Vagina (tissue), 2 donors: ENCODE results near the gene RFT1. TPM values are rescaled to one million over a fixed set of nuclear protein-coding genes. Genes with fewer than 3 reads are reported as not detected.

Source experiments
- DNase-seq, 2 donors: peaks; one replicate each; pipeline ENCODE4 v3.0.0-alpha.2; 2017; ENCODE audit errors: extremely low spot score in 2 of 2
- H3K27ac ChIP-seq: fragments of 200-600 bp; sonication (generic); one replicate; pipeline ENCODE4 v1.5.1; 2019
- H3K27me3 ChIP-seq: fragments of 200-600 bp; sonication (generic); one replicate; pipeline ENCODE4 v1.5.1; 2019
- H3K36me3 ChIP-seq, 2 donors: fragments of 200-600 bp; sonication (generic); one replicate each; pipeline ENCODE4 v1.5.1; 2017 to 2019
- H3K4me1 ChIP-seq: fragments of 200-600 bp; sonication (generic); one replicate; pipeline ENCODE4 v1.5.1; 2019
- H3K4me3 ChIP-seq, 2 donors: fragments of 200-600 bp; sonication (generic); 1 replicate in 1 of 2; 2 replicates in 1 of 2; pipeline ENCODE4 v1.5.1; 2016 to 2019
- H3K9me3 ChIP-seq: fragments of 200-600 bp; sonication (generic); one replicate; pipeline ENCODE4 v1.5.1; 2019
- POLR2A ChIP-seq, 2 donors: fragments of 450-650 bp; IDR thresholded peaks; one replicate each; pipeline ENCODE4 v1.6.1; 2017; ENCODE audit warnings: antibody characterized with exemption in 2 of 2, mild to moderate bottlenecking in 2 of 2, moderate library complexity in 2 of 2
- POLR2AphosphoS5 ChIP-seq, 2 donors: sonication (generic); formaldehyde crosslinking; IDR thresholded peaks; one replicate each; pipeline ENCODE4 v1.9.0; 2017; ENCODE audit warnings: antibody characterized with exemption in 2 of 2, mild to moderate bottlenecking in 2 of 2, low read depth in 1 of 2; ENCODE audit not compliant: insufficient read depth in 1 of 2
- intact Hi-C: fragments of 100-400 bp; cut with DNase I; formaldehyde crosslinking; loops from one replicate; pipeline ENCODE4 v1.15.1; 2023
- total RNA-seq: library from RNA; depleted of rRNA; stranded (reverse); fragments of >200 nt; gene quantifications from one replicate; pipeline ENCODE4 v1.2.3, GENCODE V29; 2016
- TF ChIP-seq, protein P1 (sequence below), 3 experiments: fragments of 450-650 bp in 2 of 3; fragments of 200-600 bp in 1 of 3; sonication (generic) in 1 of 3; IDR thresholded peaks; one replicate each; pipeline ENCODE4 v1.5.1; 2017 to 2019; ENCODE audit warnings: antibody characterized with exemption in 3 of 3, mild to moderate bottlenecking in 2 of 3, moderate library complexity in 2 of 3

The RFT1 gene
- total RNA-seq, 1 donor from 2014 or later = 13.8 TPM

GRCh38 chr3:53139906-53140846 lies 9.9 kb upstream of the RFT1 start:
- DNase-seq = no peak
- H3K4me3 ChIP-seq = no peak overlapping the region
- intact Hi-C loops = no loop called here
- H3K36me3 ChIP-seq = no peaks in the 10 kb centered on the region
- no peaks in the 10 kb centered on the region for H3K27me3 ChIP-seq
- no peak for TF ChIP-seq POLR2AphosphoS5 (IDR thresholded peaks at IDR 0.05; ENCODE audit: insufficient read depth in 1 of 2, low read depth in 1 of 2)
- TF ChIP-seq, protein P1, sequence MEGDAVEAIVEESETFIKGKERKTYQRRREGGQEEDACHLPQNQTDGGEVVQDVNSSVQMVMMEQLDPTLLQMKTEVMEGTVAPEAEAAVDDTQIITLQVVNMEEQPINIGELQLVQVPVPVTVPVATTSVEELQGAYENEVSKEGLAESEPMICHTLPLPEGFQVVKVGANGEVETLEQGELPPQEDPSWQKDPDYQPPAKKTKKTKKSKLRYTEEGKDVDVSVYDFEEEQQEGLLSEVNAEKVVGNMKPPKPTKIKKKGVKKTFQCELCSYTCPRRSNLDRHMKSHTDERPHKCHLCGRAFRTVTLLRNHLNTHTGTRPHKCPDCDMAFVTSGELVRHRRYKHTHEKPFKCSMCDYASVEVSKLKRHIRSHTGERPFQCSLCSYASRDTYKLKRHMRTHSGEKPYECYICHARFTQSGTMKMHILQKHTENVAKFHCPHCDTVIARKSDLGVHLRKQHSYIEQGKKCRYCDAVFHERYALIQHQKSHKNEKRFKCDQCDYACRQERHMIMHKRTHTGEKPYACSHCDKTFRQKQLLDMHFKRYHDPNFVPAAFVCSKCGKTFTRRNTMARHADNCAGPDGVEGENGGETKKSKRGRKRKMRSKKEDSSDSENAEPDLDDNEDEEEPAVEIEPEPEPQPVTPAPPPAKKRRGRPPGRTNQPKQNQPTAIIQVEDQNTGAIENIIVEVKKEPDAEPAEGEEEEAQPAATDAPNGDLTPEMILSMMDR (IDR thresholded peaks at IDR 0.05) = no peak
- no peak for TF ChIP-seq POLR2A (IDR thresholded peaks at IDR 0.05)
- no peaks in the 10 kb centered on the region for H3K9me3 ChIP-seq
- H3K4me1 ChIP-seq = no peaks in the 10 kb centered on the region
- no peak overlapping the region for H3K27ac ChIP-seq

DNA sequence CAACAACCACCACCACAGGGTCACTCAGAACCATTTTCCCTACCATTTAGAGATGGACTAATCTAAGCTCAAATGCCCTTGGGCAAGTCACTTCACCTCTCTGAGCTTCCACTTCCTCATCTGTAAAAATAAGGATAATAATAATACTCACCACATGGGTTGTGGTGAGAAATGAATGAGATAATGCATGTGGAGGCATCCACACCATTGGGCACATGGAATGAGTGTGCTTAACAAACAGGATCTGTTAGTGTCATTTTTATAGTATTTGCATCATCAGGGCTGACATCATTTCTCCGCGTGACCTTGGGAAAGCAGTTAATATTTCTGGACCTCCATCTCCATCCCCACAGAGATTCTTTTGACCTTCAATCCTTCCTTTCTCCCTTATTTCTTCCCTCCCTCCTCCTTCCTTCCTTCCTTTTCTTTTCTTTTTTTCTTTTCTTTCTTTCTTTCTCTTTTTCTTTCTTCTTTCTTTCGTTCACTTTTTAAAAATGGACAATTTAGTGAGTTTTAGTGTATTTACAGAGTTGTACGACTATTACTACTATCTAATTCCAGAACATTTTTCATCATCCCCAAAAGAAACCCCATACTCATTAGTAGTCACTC lies 7.7 kb upstream of the RFT1 start:
- Histone ChIP-seq H3K27ac (no peak overlapping the region), H3K4me1 (no peaks in the 10 kb centered on the region), H3K9me3 (no peaks in the 10 kb centered on the region), H3K27me3 (no peaks in the 10 kb centered on the region), H3K4me3 (no peak overlapping the region), H3K36me3 (no peaks in the 10 kb centered on the region)
- TF ChIP-seq POLR2A (IDR thresholded peaks at IDR 0.05) = no peak
- TF ChIP-seq POLR2AphosphoS5 (IDR thresholded peaks at IDR 0.05; ENCODE audit: insufficient read depth in 1 of 2, low read depth in 1 of 2) = no peak
- TF ChIP-seq, protein P1 (IDR thresholded peaks at IDR 0.05) = no peak
- intact Hi-C loops = no loop called here
- DNase-seq = no peak

- intact Hi-C loops = no loop called here
- no peaks in the 10 kb centered on the region for H3K4me1 ChIP-seq
- no peaks in the 10 kb centered on the region for H3K9me3 ChIP-seq
- H3K27me3 ChIP-seq = no peaks in the 10 kb centered on the region
- no peak overlapping the region for H3K4me3 ChIP-seq
- TF ChIP-seq, protein P1 (IDR thresholded peaks at IDR 0.05) = no peak
- TF ChIP-seq POLR2AphosphoS5 (IDR thresholded peaks at IDR 0.05; ENCODE audit: insufficient read depth in 1 of 2, low read depth in 1 of 2) (no peak), POLR2A (IDR thresholded peaks at IDR 0.05) (no peak)
- no peak for DNase-seq
- H3K27ac ChIP-seq = no peak overlapping the region
- no peaks in the 10 kb centered on the region for H3K36me3 ChIP-seq
Measured at GRCh38 chr3:53137221-53137620, 7.0 kb upstream of the RFT1 start.

DNA sequence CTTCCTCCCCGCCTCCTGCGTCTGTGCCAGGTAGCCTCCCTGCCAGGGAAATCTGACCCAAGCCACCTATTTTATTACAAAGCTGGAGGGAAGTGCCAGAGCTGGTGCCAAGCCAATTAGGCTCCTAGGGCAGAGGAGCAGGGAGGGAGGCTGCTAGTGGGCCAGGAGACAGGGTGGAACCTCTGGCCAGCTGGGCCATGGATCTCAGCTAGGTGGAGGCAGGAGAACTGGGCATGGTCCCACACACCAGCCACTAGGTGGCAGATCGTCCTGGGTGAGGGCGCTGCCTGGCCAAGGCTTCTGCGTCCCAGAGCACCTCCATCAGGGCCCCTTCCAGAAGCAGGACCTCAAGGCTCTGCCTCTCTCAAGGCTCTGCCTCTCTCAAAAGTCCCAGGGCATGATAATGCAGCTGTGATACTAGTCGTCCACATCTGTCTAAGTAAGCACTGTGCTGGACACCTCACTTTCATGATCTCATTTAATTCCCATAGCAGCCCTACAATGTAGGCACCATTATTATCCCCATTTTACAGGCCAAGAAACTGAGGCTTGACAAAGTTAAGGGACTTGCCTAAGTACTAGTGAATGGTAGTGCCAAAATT lies 4.5 kb upstream of the RFT1 start:
- no peak for DNase-seq
- H3K27ac ChIP-seq = no peak overlapping the region
- intact Hi-C loops = no loop called here
- H3K36me3 ChIP-seq = no peaks in the 10 kb centered on the region
- peaks cover 12% of the 10 kb centered on the region for H3K4me1 ChIP-seq
- no peaks in the 10 kb centered on the region for H3K27me3 ChIP-seq
- TF ChIP-seq POLR2AphosphoS5 (IDR thresholded peaks at IDR 0.05; ENCODE audit: insufficient read depth in 1 of 2, low read depth in 1 of 2) = no peak
- TF ChIP-seq, protein P1 (IDR thresholded peaks at IDR 0.05) = peak; percentile 45 to 62 (median 49)
- H3K9me3 ChIP-seq = no peaks in the 10 kb centered on the region
- no peak overlapping the region for H3K4me3 ChIP-seq
